SK-N-SH (cell line): Measurements from ENCODE around the gene SNTG2. TPM values are rescaled to one million over a fixed set of nuclear protein-coding genes. Genes with fewer than 3 reads are reported as not detected.

Experiments
- CTCF ChIA-PET: fragments of 300-600, 350-600 bp; formaldehyde crosslinking; extraction: SDS; loops from one replicate; lab custom pipeline; 2021; lab: Yijun Ruan, JAX
- POLR2A ChIA-PET: fragments of 350-600 bp; sonication (Branson Sonifier 250); formaldehyde crosslinking; extraction: SDS; loops from one replicate; lab custom pipeline; 2020; ENCODE audit warnings: antibody characterized with exemption, inconsistent platforms; lab: Yijun Ruan, JAX
- DNase-seq: peaks from one replicate; pipeline ENCODE4 v3.0.0; 2012
- H2AFZ ChIP-seq: fragments of 200-600 bp; sonication (generic); 2 replicates; pipeline ENCODE4 v1.8.1; 2016; ENCODE audit warnings: antibody characterized with exemption, mild to moderate bottlenecking, low read depth
- H3F3A ChIP-seq: fragments of 200-600 bp; sonication (generic); replicated peaks from 2 replicates; pipeline ENCODE3; 2016; ENCODE audit warnings: antibody characterized with exemption, mild to moderate bottlenecking; ENCODE audit not compliant: insufficient read depth
- H3K27ac ChIP-seq, 2 experiments: fragments of 200-500 bp in 1 of 2; fragments of 200-600 bp in 1 of 2; sonication (Bioruptor generic) in 1 of 2; sonication (generic), shearing (Covaris generic) in 1 of 2; 2 replicates each; pipeline versions ENCODE4 v1.5.1 to v1.6.1; 2014 to 2016; ENCODE audit warnings: low read depth in 2 of 2, inconsistent platforms in 1 of 2, low read length in 1 of 2, mild to moderate bottlenecking in 1 of 2, mixed read lengths in 1 of 2
- H3K27me3 ChIP-seq: fragments of 200-600 bp; sonication (generic), shearing (Covaris generic); 2 replicates; pipeline ENCODE4 v1.6.1; 2016; ENCODE audit warnings: mixed run types; ENCODE audit not compliant: insufficient read depth
- H3K36me3 ChIP-seq, 2 experiments: fragments of 200-500 bp in 1 of 2; fragments of 200-600 bp in 1 of 2; sonication (Bioruptor generic) in 1 of 2; sonication (generic) in 1 of 2; replicated peaks in 1 of 2; 2 replicates each; pipeline versions ENCODE3 to v1.5.1; 2014 to 2016; ENCODE audit warnings: low read length in 1 of 2, mild to moderate bottlenecking in 1 of 2; ENCODE audit not compliant: insufficient read depth in 2 of 2, control insufficient read depth in 1 of 2
- H3K4me1 ChIP-seq, 2 experiments: fragments of 200-500 bp in 1 of 2; fragments of 200-600 bp in 1 of 2; sonication (Bioruptor generic) in 1 of 2; sonication (generic), shearing (Covaris generic) in 1 of 2; 2 replicates each; pipeline versions ENCODE4 v1.5.1 to v1.6.1; 2014 to 2016; ENCODE audit warnings: low read depth in 1 of 2, low read length in 1 of 2, mixed run types in 1 of 2; ENCODE audit not compliant: insufficient read depth in 2 of 2, control insufficient read depth in 1 of 2
- H3K4me2 ChIP-seq: fragments of 200-600 bp; sonication (generic), shearing (Covaris generic); 2 replicates; pipeline ENCODE4 v1.6.1; 2017; ENCODE audit warnings: mixed run types
- H3K4me3 ChIP-seq, 2 experiments: fragments of 200-500 bp in 1 of 2; fragments of 200-600 bp in 1 of 2; sonication (Bioruptor generic) in 1 of 2; sonication (generic), shearing (Covaris generic) in 1 of 2; 2 replicates each; pipeline versions ENCODE4 v1.5.1 to v1.8.1; 2014 to 2016; ENCODE audit warnings: low read depth in 2 of 2, inconsistent platforms in 1 of 2, low read length in 1 of 2, mild to moderate bottlenecking in 1 of 2, mixed read lengths in 1 of 2, moderate library complexity in 1 of 2
- H3K79me2 ChIP-seq: fragments of 200-600 bp; sonication (generic); 2 replicates; pipeline ENCODE4 v1.8.1; 2017; ENCODE audit warnings: mild to moderate bottlenecking; ENCODE audit not compliant: insufficient read depth
- H3K9ac ChIP-seq: fragments of 200-600 bp; sonication (generic); 2 replicates; pipeline ENCODE4 v1.6.1; 2017; ENCODE audit warnings: mixed run types
- H3K9me2 ChIP-seq: fragments of 200-600 bp; sonication (generic); 2 replicates; pipeline ENCODE4 v1.6.1; 2017; ENCODE audit warnings: mixed run types
- H3K9me3 ChIP-seq: fragments of 200-600 bp; sonication (generic); 2 replicates; pipeline ENCODE4 v1.6.1; 2017; ENCODE audit warnings: mixed run types, mild to moderate bottlenecking, moderate library complexity
- H4K20me1 ChIP-seq: fragments of 200-600 bp; sonication (generic); 2 replicates; pipeline ENCODE4 v1.6.1; 2017; ENCODE audit warnings: mild to moderate bottlenecking, mixed run types; ENCODE audit not compliant: insufficient read depth
- ELF1 ChIP-seq: IDR thresholded peaks from 2 replicates; pipeline ENCODE4 v1.4.0; 2012
- FOXJ3 ChIP-seq: sonication (generic); formaldehyde crosslinking; IDR thresholded peaks from 2 replicates; pipeline ENCODE4 v1.5.1; 2020; ENCODE audit warnings: mild to moderate bottlenecking, missing genetic modification reagents
- FOXM1 ChIP-seq: IDR thresholded peaks from 2 replicates; pipeline ENCODE4 v1.4.0; 2012; ENCODE audit warnings: low read depth, mild to moderate bottlenecking
- GATA2 ChIP-seq: sonication (generic); formaldehyde crosslinking; IDR thresholded peaks from 2 replicates; pipeline ENCODE4 v1.5.0; 2020; ENCODE audit warnings: mild to moderate bottlenecking, missing genetic modification reagents
- JUND ChIP-seq: IDR thresholded peaks from 2 replicates; pipeline ENCODE4 v1.4.0; 2012
- PBX3 ChIP-seq: IDR thresholded peaks from 2 replicates; pipeline ENCODE4; 2012
- RXRA ChIP-seq: IDR thresholded peaks from 2 replicates; pipeline ENCODE4 v1.4.0; 2012; ENCODE audit warnings: low read depth, mild to moderate bottlenecking, borderline replicate concordance
- SIN3A ChIP-seq: IDR thresholded peaks from 2 replicates; pipeline ENCODE4 v1.6.1; 2012; ENCODE audit warnings: low read depth, mild to moderate bottlenecking, low read length, moderate library complexity, borderline replicate concordance
- SMC3 ChIP-seq: IDR thresholded peaks from 2 replicates; pipeline ENCODE4 v1.6.1; 2012; ENCODE audit warnings: low read depth, low read length, improper control_type of control experiment
- TCF12 ChIP-seq: IDR thresholded peaks from 2 replicates; pipeline ENCODE4 v1.4.0; 2012
- USF1 ChIP-seq: IDR thresholded peaks from 2 replicates; pipeline ENCODE4 v1.4.0; 2012; ENCODE audit warnings: low read depth, borderline replicate concordance
- WGBS: methylation state at CpG from one replicate; pipeline ENCODE4 v1.1.6; 2017; ENCODE audit warnings: low lambda C conversion rate; 5-methylcytosine and 5-hydroxymethylcytosine counted together
- polyA plus RNA-seq, 3 experiments: library from polyadenylated mRNA; depleted of rRNA; stranded (reverse); fragments of >200 nt; gene quantifications; 2 replicates each; pipeline ENCODE4 v1.2.3, GENCODE V29; 2012

SNTG2 gene
- polyA plus RNA-seq, 1 of the 3 experiments (the other 2 are of a cell fraction) = not detected

GRCh38 chr2:1246239-1246638, 295.6 kb downstream of the SNTG2 start:
- no peak overlapping the region for H3K4me3 ChIP-seq
- no peaks in the 10 kb centered on the region for H3K36me3 ChIP-seq
- no peak overlapping the region for H3K4me2 ChIP-seq
- no peaks in the 10 kb centered on the region for H4K20me1 ChIP-seq
- TF ChIP-seq FOXM1 (no peak), TCF12 (no peak), SMC3 (no peak), FOXJ3 (no peak), RXRA (no peak), PBX3 (no peak), JUND (no peak), SIN3A (no peak), USF1 (no peak), GATA2 (CRISPR knock-in tag) (no peak), ELF1 (no peak)
- 47% methylated on average over 9 of the region's 9 CpGs for WGBS
- H3K27me3 ChIP-seq = no peaks in the 10 kb centered on the region
- H3F3A ChIP-seq = no peaks in the 10 kb centered on the region
- no peak overlapping the region for H3K9ac ChIP-seq
- CTCF ChIA-PET = interaction anchor here (1.2 to 1.8 kb wide), 5 partner anchors 13 to 304 kb away, joined by 3 to 5 read pairs (median 3); no protein-coding TSS in a partner anchor
- POLR2A ChIA-PET = no interaction called here
- H3K9me2 ChIP-seq = peaks cover 3% of the 10 kb centered on the region; the same call in 1 of the 2 replicates
- no peaks in the 10 kb centered on the region for H3K79me2 ChIP-seq
- DNase-seq = no peak
- H3K27ac ChIP-seq = no peak overlapping the region
- no peak overlapping the region for H2AFZ ChIP-seq
- H3K4me1 ChIP-seq = peaks cover 0 to 29% of the 10 kb centered on the region in 2 experiments; a peak in 2 of 4 replicates
- peaks cover 12% of the 10 kb centered on the region for H3K9me3 ChIP-seq

DNA sequence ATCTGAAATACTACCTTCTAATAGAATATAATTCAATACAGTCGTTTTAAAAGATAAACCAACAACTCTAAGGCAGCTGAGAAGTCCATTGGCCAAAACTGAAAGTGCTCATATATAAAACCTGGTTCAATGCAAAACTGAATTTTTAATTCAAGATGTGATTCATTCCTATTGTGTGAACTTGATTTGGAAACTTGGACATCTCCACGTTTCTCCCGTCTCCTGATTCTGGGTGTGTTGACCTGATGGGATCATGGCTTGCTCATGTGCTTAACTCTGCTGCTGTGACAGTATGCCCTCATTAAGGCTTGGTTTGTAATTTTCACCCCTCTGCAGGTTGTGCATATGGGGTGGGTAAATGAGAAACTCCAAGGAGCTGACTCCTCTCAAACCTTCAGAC, 296.3 kb downstream of the SNTG2 start:
- H3K36me3 ChIP-seq = no peaks in the 10 kb centered on the region
- H3K4me2 ChIP-seq = no peak overlapping the region
- POLR2A ChIA-PET = no interaction called here
- H4K20me1 ChIP-seq = no peaks in the 10 kb centered on the region
- no peaks in the 10 kb centered on the region for H3F3A ChIP-seq
- CTCF ChIA-PET = interaction anchor here (1.0 to 1.8 kb wide), 11 partner anchors 14 to 304 kb away, joined by 3 to 5 read pairs (median 4); no protein-coding TSS in a partner anchor
- no peak overlapping the region for H3K4me3 ChIP-seq
- TF ChIP-seq SMC3 = no peak
- TF ChIP-seq, all 33 proteins: peak for 0
- no peak overlapping the region for H3K9ac ChIP-seq
- DNase-seq = no peak
- no peaks in the 10 kb centered on the region for H3K27me3 ChIP-seq
- WGBS = 36% methylated on average over 3 of the region's 3 CpGs
- peaks cover 3% of the 10 kb centered on the region; the same call in 1 of the 2 replicates for H3K9me2 ChIP-seq
- H3K27ac ChIP-seq = no peak overlapping the region
- H3K9me3 ChIP-seq = peaks cover 9% of the 10 kb centered on the region
- H2AFZ ChIP-seq = no peak overlapping the region
- no peaks in the 10 kb centered on the region for H3K79me2 ChIP-seq
- peaks cover 0 to 29% of the 10 kb centered on the region in 2 experiments; a peak in 2 of 4 replicates for H3K4me1 ChIP-seq
